ENCODE data around the gene IFT172.
"Not testable (repeated sequence)": the region's sequence is repeated elsewhere in the genome, so short reads cannot be mapped to it uniquely, and the experiment has no call there.

IFT172 gene

GRCh38 chr2:27489498-27490397, at the start of gene IFT172:
Gene IFT172 (minus strand): TSS chr2:27489743. CDS start chr2:27489653, 90 bp downstream.
- DNase-seq = peak; percentile 99

- DNase-seq = not testable (repeated sequence)
Observed at GRCh38 chr2:27538839-27539450, 49.4 kb upstream of the IFT172 start.

- no peak for DNase-seq
Observed at GRCh38 chr2:27537287-27537686, 47.7 kb upstream of the IFT172 start.

- no peak for DNase-seq
Observed at GRCh38 chr2:27531983-27532382, 42.4 kb upstream of the IFT172 start.

GRCh38 chr2:27527182-27527581, 37.6 kb upstream of the IFT172 start:
- no peak for DNase-seq

GRCh38 chr2:27522400-27522945, 32.9 kb upstream of the IFT172 start:
- no peak for DNase-seq

- DNase-seq = no peak
Observed at GRCh38 chr2:27520316-27520715, 30.8 kb upstream of the IFT172 start.

- DNase-seq = no peak
Observed at GRCh38 chr2:27518782-27519113, 29.2 kb upstream of the IFT172 start.

GRCh38 chr2:27518113-27518781, 28.7 kb upstream of the IFT172 start:
- DNase-seq = no peak

- peak in 1 of 2 experiments; percentile 21 for DNase-seq
Observed at GRCh38 chr2:27509326-27509725, 19.8 kb upstream of the IFT172 start.

GRCh38 chr2:27507293-27507692, 17.8 kb upstream of the IFT172 start:
- DNase-seq = no peak

GRCh38 chr2:27506587-27506986, 17.0 kb upstream of the IFT172 start:
- DNase-seq = no peak

- DNase-seq = no peak
Observed at GRCh38 chr2:27502142-27502541, 12.6 kb upstream of the IFT172 start.

GRCh38 chr2:27501042-27501441, 11.5 kb upstream of the IFT172 start:
- peak; percentile 80 to 81 for DNase-seq

GRCh38 chr2:27498975-27499374, 9.4 kb upstream of the IFT172 start:
- no peak for DNase-seq

GRCh38 chr2:27497288-27497627, 7.7 kb upstream of the IFT172 start:
- DNase-seq = no peak

GRCh38 chr2:27496357-27497287, 7.1 kb upstream of the IFT172 start, which contains the start of gene GCKR:
Gene GCKR (plus strand): TSS chr2:27496839. CDS start chr2:27496905, 66 bp downstream.
- DNase-seq = no peak

- no peak for DNase-seq
Observed at GRCh38 chr2:27495840-27496356, 6.4 kb upstream of the IFT172 start.

- DNase-seq = no peak
Observed at GRCh38 chr2:27494944-27495554, 5.5 kb upstream of the IFT172 start, which contains the start of gene FNDC4. Gene FNDC4 (minus strand): TSS chr2:27495200. CDS start chr2:27494679, 521 bp downstream.

- no peak for DNase-seq
Observed at GRCh38 chr2:27494284-27494943, 4.9 kb upstream of the IFT172 start.

GRCh38 chr2:27493948-27494283, 4.4 kb upstream of the IFT172 start:
- no peak for DNase-seq
